Stimulated activated naive CD8-positive, alpha-beta T cell treated with anti-CD3 and anti-CD28 coated beads, Interleukin-15, Interleukin-2, amounts not matched to agents 100 U/mL and 50 U/mL, for 24 hours (primary cell): ENCODE results near the gene PML.
"Not testable (repeated sequence)": the region's sequence is repeated elsewhere in the genome, so short reads cannot be mapped to it uniquely, and the experiment has no call there.

Experiments used
- ATAC-seq: fragments of 150-1000 bp; cut with Tn5 transposase; one replicate; pipeline ENCODE4 v1.10.0; 2021
- DNase-seq: peaks from one replicate; pipeline ENCODE4 v3.0.0; 2021

PML gene

DNA sequence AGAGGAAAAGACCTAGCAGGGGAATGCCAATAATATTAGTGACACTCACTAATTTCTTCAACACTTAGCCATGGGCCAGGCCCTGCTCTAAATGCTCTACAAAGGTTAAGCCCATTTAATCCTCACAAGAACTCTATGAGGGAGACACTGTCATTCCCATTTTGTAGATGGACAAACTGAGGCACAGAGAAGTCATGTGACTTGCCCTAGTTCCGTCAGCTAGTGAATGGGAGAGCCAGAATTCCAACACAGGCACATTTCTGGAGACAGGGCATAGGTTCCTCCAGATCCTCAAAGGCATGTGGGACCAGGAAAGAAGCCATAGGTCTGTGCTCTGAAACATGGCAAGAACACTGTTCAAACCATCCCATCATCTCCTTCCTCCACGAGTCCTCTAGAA, 36.7 kb upstream of the PML start:
- ATAC-seq (no peak), DNase-seq (no peak)

- peak; percentile 64 for ATAC-seq
- no peak for DNase-seq
Observed at GRCh38 chr15:73959012-73959581, 35.4 kb upstream of the PML start.

- ATAC-seq (no peak), DNase-seq (no peak)
Observed at GRCh38 chr15:73959801-73960200, 34.7 kb upstream of the PML start.

GRCh38 chr15:73960472-73961070, 33.9 kb upstream of the PML start:
- not testable (repeated sequence) for DNase-seq, ATAC-seq

DNA sequence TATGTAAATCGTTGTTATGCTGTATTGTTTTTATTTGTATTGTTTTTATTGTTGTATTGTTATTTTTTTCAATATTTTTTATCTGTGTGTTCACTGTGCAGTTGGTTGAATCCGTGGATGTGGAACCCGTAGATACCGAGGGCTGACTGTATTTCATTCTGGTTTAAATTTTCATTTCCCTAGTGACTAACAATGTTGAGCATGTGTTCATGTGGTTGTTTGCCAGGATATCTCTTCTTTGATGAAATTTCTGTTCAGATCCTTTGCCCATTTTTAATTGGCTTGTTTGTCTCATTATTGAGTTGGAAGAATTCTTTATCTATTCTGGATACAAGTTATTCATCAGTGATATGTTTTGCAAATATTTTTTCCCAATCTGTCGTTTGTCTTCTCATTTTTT, 32.1 kb upstream of the PML start:
- DNase-seq (no peak), ATAC-seq (no peak)

DNA sequence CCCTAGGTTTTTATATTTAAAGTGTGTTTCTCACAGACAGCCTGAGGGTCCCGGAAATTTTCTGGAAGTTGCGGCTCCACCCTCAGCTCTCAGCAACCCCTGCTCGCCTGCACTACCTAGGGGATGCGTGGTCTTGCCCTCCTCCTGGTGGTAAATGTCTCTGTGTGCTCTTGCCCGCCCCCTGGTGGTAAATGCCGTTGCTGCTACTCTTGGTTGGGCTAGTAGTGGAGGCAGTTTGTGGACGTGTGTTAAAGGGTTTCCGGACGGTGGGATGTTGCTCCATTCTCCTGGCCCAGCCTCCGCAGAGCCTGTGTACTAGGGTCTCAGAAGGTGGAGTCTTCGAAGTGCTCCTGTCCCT, 29.8 kb upstream of the PML start:
- peak; percentile 91 for DNase-seq
- peak; percentile 77 for ATAC-seq

GRCh38 chr15:73965094-73965757, 29.3 kb upstream of the PML start:
- DNase-seq = peak; percentile 68
- peak; percentile 75 for ATAC-seq

- ATAC-seq = peak; percentile 90
- DNase-seq = no peak
Observed at GRCh38 chr15:73965758-73966113, 28.8 kb upstream of the PML start.

DNA sequence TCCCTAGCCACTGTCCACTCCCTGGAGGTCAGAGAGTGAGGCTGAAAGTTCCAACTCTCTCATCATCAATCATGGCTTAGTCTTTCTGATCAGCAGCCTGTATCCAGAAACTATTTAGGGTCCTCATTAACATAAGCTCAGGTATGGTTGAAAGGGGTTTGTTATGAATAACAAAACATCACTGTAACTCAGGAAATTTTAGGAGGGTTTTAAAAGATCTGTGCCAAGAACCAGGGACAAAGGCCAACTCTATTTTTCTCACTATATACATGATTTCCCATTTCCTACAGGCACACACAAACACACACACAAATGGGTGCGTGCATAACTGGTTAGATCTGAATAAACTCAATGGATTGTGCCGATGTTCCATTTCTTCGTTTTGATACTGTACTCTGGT, 26.1 kb upstream of the PML start:
- ATAC-seq = no peak
- no peak for DNase-seq

DNA sequence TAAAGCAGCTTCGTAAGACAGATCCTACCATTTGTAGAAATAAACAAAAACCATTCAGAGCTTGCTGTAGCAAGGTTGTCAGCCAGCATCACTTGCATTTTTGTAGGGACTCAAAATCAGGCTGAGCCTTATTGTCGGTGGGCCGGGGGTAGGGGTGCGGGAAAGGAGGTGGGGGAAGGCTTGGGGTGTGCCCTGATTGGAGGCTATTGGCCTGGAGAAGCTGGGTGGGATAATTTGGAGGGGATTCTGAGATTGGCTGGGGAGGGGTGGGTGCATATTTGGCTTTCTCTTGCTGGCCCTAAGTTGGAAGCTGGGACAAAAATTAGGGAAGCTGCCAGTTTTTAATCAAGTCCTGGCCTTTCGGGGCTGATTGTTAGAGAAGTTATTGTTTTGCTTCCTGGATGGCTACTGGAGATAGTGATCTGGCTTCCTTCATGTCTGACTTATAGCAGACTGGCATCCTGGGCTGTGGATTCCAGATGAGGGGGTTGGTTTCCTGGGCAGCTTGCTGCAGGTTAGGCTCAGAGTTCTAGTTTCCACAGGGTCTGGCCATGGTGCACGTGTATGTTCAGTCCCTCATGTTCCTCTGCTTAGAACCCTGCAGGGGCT, 25.3 kb upstream of the PML start:
- no peak for ATAC-seq
- no peak for DNase-seq

GRCh38 chr15:73972984-73973682, 21.4 kb upstream of the PML start:
- DNase-seq (peak; percentile 83), ATAC-seq (peak; percentile 87)

DNA sequence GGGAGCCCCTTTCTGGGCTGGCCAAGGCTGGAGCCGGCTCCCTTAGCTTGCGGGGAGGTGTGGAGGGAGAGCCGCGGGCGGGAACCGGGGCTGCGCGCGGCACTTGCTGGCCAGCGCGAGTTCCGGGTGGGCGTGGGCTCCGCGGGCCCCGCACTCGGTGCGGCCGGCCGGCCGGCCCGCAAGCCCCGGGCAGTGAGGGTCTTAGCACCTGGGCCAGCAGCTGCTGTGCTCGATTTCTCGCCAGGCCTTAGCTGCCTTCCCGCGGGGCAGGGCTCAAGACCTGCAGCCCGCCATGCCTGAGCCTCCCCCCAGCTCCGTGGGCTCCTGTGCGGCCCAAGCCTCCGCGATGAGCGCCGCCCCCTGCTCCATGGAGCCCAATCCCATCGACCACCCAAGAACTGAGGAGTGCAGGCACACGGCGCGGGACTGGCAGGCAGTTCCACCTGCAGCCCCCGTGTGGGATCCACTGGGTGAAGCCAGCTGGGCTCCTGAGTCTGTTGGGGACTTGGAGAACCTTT, 20.8 kb upstream of the PML start:
- ATAC-seq, DNase-seq: not testable (repeated sequence)

DNA sequence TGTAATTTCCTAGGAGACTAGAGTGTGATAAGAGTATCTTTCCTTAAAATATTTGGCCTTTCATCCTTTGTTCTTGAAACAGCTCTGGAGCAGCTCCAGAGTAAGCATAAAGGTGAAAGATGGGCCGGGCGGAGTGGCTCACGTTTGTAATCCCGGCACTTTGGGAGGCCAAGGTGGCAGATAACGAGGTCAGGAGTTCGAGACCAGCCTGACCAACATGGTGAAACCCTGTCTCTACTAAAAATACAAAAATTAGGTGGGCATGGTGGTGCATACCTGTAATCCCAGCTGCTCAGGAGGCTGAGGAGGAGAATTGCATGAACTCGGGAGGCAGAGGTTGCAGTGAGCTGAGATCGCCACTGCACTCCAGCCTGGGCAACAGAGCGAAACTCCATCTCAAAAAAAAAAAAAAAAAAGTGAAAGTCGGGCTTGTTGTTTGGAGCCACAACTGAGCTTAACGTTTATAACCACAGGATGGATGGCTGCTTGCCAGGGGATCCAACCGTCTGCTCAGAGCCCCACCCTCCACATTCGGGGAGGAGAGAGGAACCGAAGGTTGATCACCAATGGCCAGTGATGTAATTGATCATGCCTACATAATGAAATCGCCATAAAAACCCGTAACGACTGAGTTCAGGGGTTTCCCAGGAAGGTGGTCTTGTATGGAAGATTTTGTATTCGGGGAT, 18.9 kb upstream of the PML start:
- peak; percentile 41 for DNase-seq

DNA sequence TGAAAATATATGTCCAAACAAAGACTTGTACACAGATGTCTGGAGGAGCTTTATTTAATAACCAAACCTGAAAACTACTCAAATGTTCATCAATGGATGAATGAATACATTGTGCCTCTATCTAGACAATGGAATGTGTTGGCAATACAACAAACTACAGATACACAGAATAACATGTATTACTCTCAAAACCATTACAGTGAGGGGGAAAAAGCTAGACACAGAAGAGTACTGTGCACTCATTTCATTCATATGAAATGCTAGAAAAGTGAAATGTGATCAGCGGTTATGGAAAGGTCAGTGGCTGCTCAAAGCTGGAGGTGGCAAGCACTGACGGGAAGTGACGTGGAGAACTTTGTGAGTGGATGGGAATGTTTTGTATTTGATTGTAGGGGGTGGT, 15.6 kb upstream of the PML start:
- no peak for ATAC-seq

More for the DNA sequence above, 18.9 kb upstream of the PML start:
- ATAC-seq = not testable (repeated sequence)

GRCh38 chr15:73979636-73980035, 14.9 kb upstream of the PML start:
- DNase-seq = no peak
- no peak for ATAC-seq

More for the DNA sequence above, 15.6 kb upstream of the PML start:
- DNase-seq = no peak

GRCh38 chr15:73981761-73982221, 12.7 kb upstream of the PML start:
- ATAC-seq (peak; percentile 51), DNase-seq (no peak)

GRCh38 chr15:73982222-73982962, 12.1 kb upstream of the PML start:
- ATAC-seq = peak; percentile 74
- peak; percentile 62 for DNase-seq

DNA sequence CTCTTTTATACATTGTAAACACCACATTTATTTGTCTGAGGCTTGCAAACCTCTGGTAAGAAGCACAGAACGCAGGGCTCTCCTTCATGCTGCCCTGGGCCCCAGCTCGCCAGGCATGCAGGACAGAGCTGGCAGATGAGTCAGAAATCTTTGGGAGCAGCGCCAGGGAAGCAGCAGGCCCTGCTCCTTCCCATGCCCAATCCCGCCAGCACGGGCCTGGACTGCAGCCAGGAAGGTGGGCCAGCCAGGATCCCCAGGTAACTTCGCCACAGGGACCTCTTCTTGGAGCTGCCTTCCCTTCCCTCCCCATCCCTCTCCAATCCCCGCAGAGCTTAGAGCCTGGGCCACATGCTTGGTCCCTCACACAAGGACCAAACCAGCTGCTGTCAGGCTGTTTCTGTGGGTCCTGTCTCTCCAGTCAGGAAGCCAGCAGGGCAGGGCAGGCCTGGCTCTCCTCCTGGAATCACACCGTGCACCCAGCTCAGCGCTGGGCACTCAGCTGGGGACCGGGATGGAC, 11.2 kb upstream of the PML start:
- ATAC-seq (no peak), DNase-seq (no peak)

DNA sequence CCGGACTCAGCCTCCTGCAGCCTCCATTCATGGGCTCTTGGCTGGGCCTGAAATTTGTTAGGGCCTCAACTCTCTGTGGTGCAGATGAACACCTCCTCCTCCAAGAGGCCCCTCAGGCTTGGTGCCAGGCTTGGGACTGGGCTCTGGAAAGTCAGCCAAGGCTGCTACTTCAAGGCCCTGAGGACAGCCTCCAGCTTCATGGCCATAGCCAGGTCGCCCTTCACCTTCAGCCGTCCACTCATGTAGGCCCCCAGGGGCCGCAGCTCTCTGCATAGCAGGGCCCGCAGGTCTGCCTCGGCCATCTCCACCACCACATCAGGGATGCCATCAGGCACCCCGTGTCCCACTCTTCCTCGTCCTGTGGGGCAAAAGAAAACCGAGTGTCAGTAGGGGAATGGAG, 10.7 kb upstream of the PML start:
- DNase-seq (no peak), ATAC-seq (no peak)

- no peak for ATAC-seq
- DNase-seq = no peak
Observed at GRCh38 chr15:73984208-73984979, 10.1 kb upstream of the PML start.
